Measurements from ENCODE around the gene DNM1L.

The DNM1L gene

DNA sequence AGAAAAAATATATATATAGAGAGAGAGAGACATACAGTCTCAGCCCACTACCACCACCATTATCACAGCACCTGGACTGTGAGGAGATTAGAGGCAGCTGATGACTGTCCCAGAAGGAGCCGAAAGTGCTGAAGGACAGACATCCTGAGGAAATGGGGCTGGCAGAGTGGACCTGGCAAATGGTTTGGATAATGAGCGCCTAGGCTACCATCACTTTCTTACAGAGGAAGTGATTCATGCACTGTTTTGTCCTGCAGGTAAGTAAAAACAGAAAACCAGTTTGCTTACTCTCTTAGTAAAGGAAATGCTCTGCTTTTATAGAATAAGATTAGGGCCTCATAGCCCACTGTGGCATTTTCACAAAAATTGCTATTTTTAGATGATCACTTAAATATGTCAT is 28.6 kb upstream of the DNM1L start:
- H3K36me3 ChIP-seq (replicated peaks; ENCODE audit: low read depth, low read length) = no peaks in the 10 kb centered on the region
- no peaks in the 10 kb centered on the region for H3K79me2 ChIP-seq (ENCODE audit: low read length)
- TF ChIP-seq, protein P1, sequence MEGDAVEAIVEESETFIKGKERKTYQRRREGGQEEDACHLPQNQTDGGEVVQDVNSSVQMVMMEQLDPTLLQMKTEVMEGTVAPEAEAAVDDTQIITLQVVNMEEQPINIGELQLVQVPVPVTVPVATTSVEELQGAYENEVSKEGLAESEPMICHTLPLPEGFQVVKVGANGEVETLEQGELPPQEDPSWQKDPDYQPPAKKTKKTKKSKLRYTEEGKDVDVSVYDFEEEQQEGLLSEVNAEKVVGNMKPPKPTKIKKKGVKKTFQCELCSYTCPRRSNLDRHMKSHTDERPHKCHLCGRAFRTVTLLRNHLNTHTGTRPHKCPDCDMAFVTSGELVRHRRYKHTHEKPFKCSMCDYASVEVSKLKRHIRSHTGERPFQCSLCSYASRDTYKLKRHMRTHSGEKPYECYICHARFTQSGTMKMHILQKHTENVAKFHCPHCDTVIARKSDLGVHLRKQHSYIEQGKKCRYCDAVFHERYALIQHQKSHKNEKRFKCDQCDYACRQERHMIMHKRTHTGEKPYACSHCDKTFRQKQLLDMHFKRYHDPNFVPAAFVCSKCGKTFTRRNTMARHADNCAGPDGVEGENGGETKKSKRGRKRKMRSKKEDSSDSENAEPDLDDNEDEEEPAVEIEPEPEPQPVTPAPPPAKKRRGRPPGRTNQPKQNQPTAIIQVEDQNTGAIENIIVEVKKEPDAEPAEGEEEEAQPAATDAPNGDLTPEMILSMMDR (IDR thresholded peaks at IDR 0.05; ENCODE audit: low read depth, low read length) = no peak
- no peak for TF ChIP-seq EZH2phosphoT487 (IDR thresholded peaks at IDR 0.05; ENCODE audit: low read depth)
- no peak overlapping the region for H3K4me2 ChIP-seq (ENCODE audit: low read length)
- H3K4me1 ChIP-seq (ENCODE audit: low read length) = peaks cover 15% of the 10 kb centered on the region
- H3K27ac ChIP-seq (ENCODE audit: low read length) = no peak overlapping the region
- no peaks in the 10 kb centered on the region for H3K27me3 ChIP-seq (ENCODE audit: low read depth, low read length)
- H3K9me3 ChIP-seq (ENCODE audit: insufficient read depth, low read length) = no peaks in the 10 kb centered on the region
- H4K20me1 ChIP-seq (ENCODE audit: insufficient read depth, low read length) = no peaks in the 10 kb centered on the region
- no peak overlapping the region for H2AFZ ChIP-seq (ENCODE audit: low read depth, low read length)
- no peak overlapping the region for H3K4me3 ChIP-seq (ENCODE audit: low read length)
- H3K9ac ChIP-seq (ENCODE audit: low read length) = no peak overlapping the region

DNA sequence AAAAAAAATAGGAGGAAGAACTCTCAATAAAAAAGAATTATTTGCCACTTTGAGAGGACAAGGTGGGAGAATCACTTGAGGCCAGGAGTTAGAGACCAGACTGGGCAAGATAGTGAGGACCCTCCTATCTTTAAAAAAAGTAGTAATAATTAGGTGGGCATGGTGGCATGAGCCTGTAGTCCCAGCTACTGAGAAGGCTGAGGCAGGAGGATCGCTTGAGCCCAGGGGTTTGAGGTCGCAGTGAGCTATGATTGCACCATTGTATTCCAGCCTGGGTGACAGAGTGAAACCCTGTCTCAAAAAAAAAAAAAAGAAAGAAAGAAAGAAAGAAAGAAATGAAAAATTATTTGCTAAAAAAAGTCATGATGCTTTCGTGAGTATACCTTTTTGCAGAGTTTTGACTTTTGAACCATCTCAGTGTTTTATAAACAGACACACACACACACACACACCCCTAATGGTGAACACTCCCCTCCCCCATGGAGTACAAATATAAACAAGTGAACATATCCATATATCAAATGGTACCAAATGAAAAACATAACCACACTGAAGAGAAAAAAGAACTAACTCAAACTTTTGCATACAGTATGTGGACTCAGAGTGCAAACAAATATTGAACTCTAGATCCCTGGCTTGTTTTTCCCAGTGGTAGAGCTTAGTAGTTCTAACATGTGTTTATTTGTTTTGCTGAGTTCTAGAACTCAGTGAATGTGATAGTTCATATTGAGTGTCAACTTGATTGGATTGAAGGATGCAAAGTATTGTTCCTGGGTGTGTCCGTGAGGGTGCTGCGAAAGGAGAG is 27.7 kb upstream of the DNM1L start:
- no peaks in the 10 kb centered on the region for H3K79me2 ChIP-seq (ENCODE audit: low read length)

DNA sequence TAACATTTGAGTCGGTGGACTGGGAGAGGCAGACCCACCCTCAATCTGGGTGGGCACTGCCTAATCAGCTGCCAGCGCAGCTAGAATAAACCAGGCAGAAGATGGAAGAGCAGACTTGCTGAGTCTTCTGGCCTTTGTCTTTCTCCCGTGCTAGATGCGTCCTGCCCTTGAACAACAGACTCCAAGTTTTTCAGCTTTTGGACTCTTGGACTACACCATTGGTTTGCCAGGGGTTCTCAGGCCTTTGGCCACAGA is 27.2 kb upstream of the DNM1L start:
- H3K4me2 ChIP-seq (ENCODE audit: low read length) = no peak overlapping the region

More for the DNA sequence above, 27.7 kb upstream of the DNM1L start:
- Histone ChIP-seq H4K20me1 (ENCODE audit: insufficient read depth, low read length) (no peaks in the 10 kb centered on the region), H3K27ac (ENCODE audit: low read length) (no peak overlapping the region), H3K4me3 (ENCODE audit: low read length) (no peak overlapping the region), H3K27me3 (ENCODE audit: low read depth, low read length) (no peaks in the 10 kb centered on the region), H3K36me3 (replicated peaks; ENCODE audit: low read depth, low read length) (no peaks in the 10 kb centered on the region), H3K4me2 (ENCODE audit: low read length) (no peak overlapping the region), H3K4me1 (ENCODE audit: low read length) (peaks cover 15% of the 10 kb centered on the region), H3K9me3 (ENCODE audit: insufficient read depth, low read length) (no peaks in the 10 kb centered on the region), H2AFZ (ENCODE audit: low read depth, low read length) (no peak overlapping the region), H3K9ac (ENCODE audit: low read length) (no peak overlapping the region)
- TF ChIP-seq, protein P1 (IDR thresholded peaks at IDR 0.05; ENCODE audit: low read depth, low read length) = no peak
- TF ChIP-seq EZH2phosphoT487 (IDR thresholded peaks at IDR 0.05; ENCODE audit: low read depth) = no peak

DNA sequence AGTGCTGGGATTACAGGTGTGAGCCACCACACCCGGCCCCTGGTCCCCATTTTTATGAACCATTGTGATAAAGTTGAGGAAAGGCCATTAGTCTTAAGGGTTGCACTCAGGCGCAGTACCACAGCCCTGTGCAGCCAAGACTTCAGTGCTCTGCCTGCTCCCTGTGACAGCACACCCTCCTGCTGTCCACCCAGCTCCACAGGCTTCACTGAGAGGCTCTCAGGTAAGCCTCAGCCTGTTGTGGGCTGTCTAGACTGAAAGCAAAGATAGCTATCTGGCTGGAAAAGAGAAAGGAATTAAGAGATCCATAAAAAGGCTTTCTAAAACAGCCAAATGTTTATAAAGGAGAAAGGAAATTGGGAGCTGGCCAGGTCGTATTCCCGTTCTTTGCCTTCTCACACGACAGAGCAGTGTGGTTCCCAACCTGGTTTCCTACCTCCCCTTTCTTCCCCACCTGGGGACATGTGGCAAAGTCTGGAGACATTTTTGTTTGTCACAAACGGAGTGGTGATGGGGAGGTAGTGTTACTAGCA is 19.1 kb upstream of the DNM1L start:
- Histone ChIP-seq H3K27me3 (ENCODE audit: low read depth, low read length) (no peaks in the 10 kb centered on the region), H3K4me3 (ENCODE audit: low read length) (no peak overlapping the region), H2AFZ (ENCODE audit: low read depth, low read length) (no peak overlapping the region; the same call in 1 of the 2 replicates), H3K27ac (ENCODE audit: low read length) (no peak overlapping the region), H3K36me3 (replicated peaks; ENCODE audit: low read depth, low read length) (no peaks in the 10 kb centered on the region), H3K9ac (ENCODE audit: low read length) (no peak overlapping the region), H3K4me1 (ENCODE audit: low read length) (peaks cover 25% of the 10 kb centered on the region), H3K9me3 (ENCODE audit: insufficient read depth, low read length) (no peaks in the 10 kb centered on the region), H3K4me2 (ENCODE audit: low read length) (no peak overlapping the region), H4K20me1 (ENCODE audit: insufficient read depth, low read length) (no peaks in the 10 kb centered on the region), H3K79me2 (ENCODE audit: low read length) (no peaks in the 10 kb centered on the region)
- TF ChIP-seq, protein P1 (IDR thresholded peaks at IDR 0.05; ENCODE audit: low read depth, low read length) = no peak
- TF ChIP-seq EZH2phosphoT487 (IDR thresholded peaks at IDR 0.05; ENCODE audit: low read depth) = no peak

More for the DNA sequence above, 27.2 kb upstream of the DNM1L start:
- no peak overlapping the region for H3K4me3 ChIP-seq (ENCODE audit: low read length)
- no peaks in the 10 kb centered on the region for H4K20me1 ChIP-seq (ENCODE audit: insufficient read depth, low read length)
- no peak overlapping the region for H3K9ac ChIP-seq (ENCODE audit: low read length)
- no peak overlapping the region for H2AFZ ChIP-seq (ENCODE audit: low read depth, low read length)
- H3K27me3 ChIP-seq (ENCODE audit: low read depth, low read length) = no peaks in the 10 kb centered on the region
- peaks cover 15% of the 10 kb centered on the region for H3K4me1 ChIP-seq (ENCODE audit: low read length)
- H3K9me3 ChIP-seq (ENCODE audit: insufficient read depth, low read length) = no peaks in the 10 kb centered on the region
- no peak overlapping the region for H3K27ac ChIP-seq (ENCODE audit: low read length)
- H3K79me2 ChIP-seq (ENCODE audit: low read length) = no peaks in the 10 kb centered on the region
- TF ChIP-seq, protein P1 (IDR thresholded peaks at IDR 0.05; ENCODE audit: low read depth, low read length) = no peak
- TF ChIP-seq EZH2phosphoT487 (IDR thresholded peaks at IDR 0.05; ENCODE audit: low read depth) = no peak
- H3K36me3 ChIP-seq (replicated peaks; ENCODE audit: low read depth, low read length) = no peaks in the 10 kb centered on the region
